Astrocyte (in vitro differentiated cells and primary cell): ENCODE data around the gene WRAP53. TPM values are rescaled to one million over a fixed set of nuclear protein-coding genes. Genes with fewer than 3 reads are reported as not detected.

Source experiments
- DNase-seq: peaks from one replicate; pipeline ENCODE4 v3.0.0-alpha.2; 2010; ENCODE audit warnings: low read depth
- FAIRE-seq: peaks from 2 replicates; lab custom pipeline; 2011; peaks lifted over from hg19 to GRCh38; lab: Jason Lieb, UNC
- H2AFZ ChIP-seq: 2 replicates; pipeline ENCODE4 v1.6.0; 2012; ENCODE audit warnings: low read depth, low read length, inconsistent platforms
- H3K27ac ChIP-seq: 2 replicates; pipeline ENCODE4 v1.5.1; 2011; ENCODE audit warnings: low read depth, low read length, inconsistent platforms
- H3K27me3 ChIP-seq: 2 replicates; pipeline ENCODE4 v1.6.0; 2011; ENCODE audit warnings: low read length, inconsistent platforms; ENCODE audit not compliant: insufficient read depth
- H3K36me3 ChIP-seq: 2 replicates; pipeline ENCODE4 v1.5.1; 2011; ENCODE audit warnings: low read length, inconsistent platforms; ENCODE audit not compliant: insufficient read depth
- H3K4me1 ChIP-seq: 2 replicates; pipeline ENCODE4 v1.5.1; 2011; ENCODE audit warnings: low read length, inconsistent platforms; ENCODE audit not compliant: insufficient read depth
- H3K4me2 ChIP-seq: 2 replicates; pipeline ENCODE4 v1.6.0; 2012; ENCODE audit warnings: low read length, inconsistent platforms
- H3K4me3 ChIP-seq: 2 replicates; pipeline ENCODE4 v1.5.1; 2011; ENCODE audit warnings: low read depth, mild to moderate bottlenecking, low read length, inconsistent platforms; ENCODE audit not compliant: insufficient read depth
- H3K79me2 ChIP-seq: 2 replicates; pipeline ENCODE4 v1.6.0; 2012; ENCODE audit warnings: mild to moderate bottlenecking, low read length, inconsistent platforms; ENCODE audit not compliant: insufficient read depth
- H3K9ac ChIP-seq: 2 replicates; pipeline ENCODE4 v1.6.0; 2012; ENCODE audit warnings: mild to moderate bottlenecking, low read length, inconsistent platforms
- H3K9me3 ChIP-seq: 2 replicates; pipeline ENCODE4 v1.5.1; 2012; ENCODE audit warnings: low read depth, mild to moderate bottlenecking, low read length, inconsistent platforms; ENCODE audit not compliant: insufficient read depth
- H4K20me1 ChIP-seq: 2 replicates; pipeline ENCODE4 v1.6.0; 2012; ENCODE audit warnings: low read length, inconsistent platforms; ENCODE audit not compliant: insufficient read depth
- H3K27ac Mint-ChIP-seq: one replicate; pipeline ENCODE4 v1.8.0; 2021; ENCODE audit warnings: mild to moderate bottlenecking, mixed read lengths; ENCODE audit not compliant: unreplicated experiment
- H3K27me3 Mint-ChIP-seq: one replicate; pipeline ENCODE4 v1.8.0; 2021; ENCODE audit warnings: low read depth, mixed read lengths; ENCODE audit not compliant: unreplicated experiment
- H3K36me3 Mint-ChIP-seq: one replicate; pipeline ENCODE4 v1.8.0; 2021; ENCODE audit warnings: low read depth, mixed read lengths; ENCODE audit not compliant: unreplicated experiment
- H3K4me1 Mint-ChIP-seq: one replicate; pipeline ENCODE4 v1.8.0; 2021; ENCODE audit warnings: low read depth, mixed read lengths; ENCODE audit not compliant: unreplicated experiment
- H3K4me3 Mint-ChIP-seq: one replicate; pipeline ENCODE4 v1.8.0; 2021; ENCODE audit warnings: mild to moderate bottlenecking, moderate library complexity, mixed read lengths; ENCODE audit not compliant: unreplicated experiment
- H3K9me3 Mint-ChIP-seq: one replicate; pipeline ENCODE4 v1.8.0; 2021; ENCODE audit warnings: mild to moderate bottlenecking, mixed read lengths; ENCODE audit not compliant: unreplicated experiment
- EZH2 ChIP-seq: IDR thresholded peaks from 2 replicates; pipeline ENCODE4 v1.6.1; 2012; ENCODE audit warnings: mild to moderate bottlenecking, low read length, inconsistent platforms; ENCODE audit not compliant: insufficient read depth
- total RNA-seq: library from RNA; stranded (reverse); gene quantifications from 2 replicates; pipeline ENCODE4 v1.2.1, GENCODE V29; 2021
- TF ChIP-seq, protein P1 (sequence below): IDR thresholded peaks from 2 replicates; pipeline ENCODE4 v1.5.1; 2011; ENCODE audit warnings: low read depth, mild to moderate bottlenecking, inconsistent platforms, low read length, moderate library complexity; ENCODE audit not compliant: insufficient read depth

Gene WRAP53
- total RNA-seq, 1 donor from 2014 or later, result 15.1 TPM

DNA sequence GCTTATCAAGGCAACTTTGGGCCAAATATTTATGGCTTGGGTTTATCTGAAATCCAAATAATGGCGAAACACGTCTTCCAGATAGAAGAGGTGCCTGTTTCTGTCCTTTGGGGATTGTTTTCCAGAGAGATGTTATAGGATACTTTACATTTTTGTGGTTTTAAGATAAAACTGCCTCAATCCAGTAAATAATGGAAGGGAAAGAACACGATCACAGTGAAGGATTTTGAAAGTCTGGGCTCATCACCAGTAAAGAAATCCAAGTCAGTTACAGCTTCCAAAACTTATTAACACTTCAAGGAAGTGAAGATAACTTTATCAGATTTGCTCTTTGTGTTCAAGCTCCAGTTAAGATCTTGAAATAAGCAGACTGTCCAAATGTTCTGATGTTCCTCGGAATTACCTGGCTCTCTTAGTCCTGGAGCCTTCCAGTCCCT lies 59.4 kb downstream of the WRAP53 start:
- peak overlapping the region; percentile 60 for H3K4me2 ChIP-seq
- no peak overlapping the region for H3K4me3 ChIP-seq
- peaks cover 30% of the 10 kb centered on the region for H3K4me1 ChIP-seq
- H3K36me3 ChIP-seq, result no peaks in the 10 kb centered on the region
- Mint-ChIP-seq H3K4me3 (no peak overlapping the region), H3K27ac (no peak overlapping the region), H3K36me3 (peaks cover 5% of the 10 kb centered on the region), H3K9me3 (peaks cover 16% of the 10 kb centered on the region), H3K27me3 (peaks cover under 1% of the 10 kb centered on the region), H3K4me1 (peaks cover 11% of the 10 kb centered on the region)
- no peaks in the 10 kb centered on the region for H3K9me3 ChIP-seq
- no peaks in the 10 kb centered on the region for H4K20me1 ChIP-seq
- no peak overlapping the region for H2AFZ ChIP-seq
- no peaks in the 10 kb centered on the region for H3K79me2 ChIP-seq
- TF ChIP-seq, protein P1, sequence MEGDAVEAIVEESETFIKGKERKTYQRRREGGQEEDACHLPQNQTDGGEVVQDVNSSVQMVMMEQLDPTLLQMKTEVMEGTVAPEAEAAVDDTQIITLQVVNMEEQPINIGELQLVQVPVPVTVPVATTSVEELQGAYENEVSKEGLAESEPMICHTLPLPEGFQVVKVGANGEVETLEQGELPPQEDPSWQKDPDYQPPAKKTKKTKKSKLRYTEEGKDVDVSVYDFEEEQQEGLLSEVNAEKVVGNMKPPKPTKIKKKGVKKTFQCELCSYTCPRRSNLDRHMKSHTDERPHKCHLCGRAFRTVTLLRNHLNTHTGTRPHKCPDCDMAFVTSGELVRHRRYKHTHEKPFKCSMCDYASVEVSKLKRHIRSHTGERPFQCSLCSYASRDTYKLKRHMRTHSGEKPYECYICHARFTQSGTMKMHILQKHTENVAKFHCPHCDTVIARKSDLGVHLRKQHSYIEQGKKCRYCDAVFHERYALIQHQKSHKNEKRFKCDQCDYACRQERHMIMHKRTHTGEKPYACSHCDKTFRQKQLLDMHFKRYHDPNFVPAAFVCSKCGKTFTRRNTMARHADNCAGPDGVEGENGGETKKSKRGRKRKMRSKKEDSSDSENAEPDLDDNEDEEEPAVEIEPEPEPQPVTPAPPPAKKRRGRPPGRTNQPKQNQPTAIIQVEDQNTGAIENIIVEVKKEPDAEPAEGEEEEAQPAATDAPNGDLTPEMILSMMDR, result no peak
- no peak for TF ChIP-seq EZH2
- peak overlapping the region; percentile 8 for H3K9ac ChIP-seq
- peak overlapping the region; percentile 31 for H3K27ac ChIP-seq
- H3K27me3 ChIP-seq, result no peaks in the 10 kb centered on the region
- FAIRE-seq, result peak; percentile 32
- DNase-seq, result peak; percentile 68

DNA sequence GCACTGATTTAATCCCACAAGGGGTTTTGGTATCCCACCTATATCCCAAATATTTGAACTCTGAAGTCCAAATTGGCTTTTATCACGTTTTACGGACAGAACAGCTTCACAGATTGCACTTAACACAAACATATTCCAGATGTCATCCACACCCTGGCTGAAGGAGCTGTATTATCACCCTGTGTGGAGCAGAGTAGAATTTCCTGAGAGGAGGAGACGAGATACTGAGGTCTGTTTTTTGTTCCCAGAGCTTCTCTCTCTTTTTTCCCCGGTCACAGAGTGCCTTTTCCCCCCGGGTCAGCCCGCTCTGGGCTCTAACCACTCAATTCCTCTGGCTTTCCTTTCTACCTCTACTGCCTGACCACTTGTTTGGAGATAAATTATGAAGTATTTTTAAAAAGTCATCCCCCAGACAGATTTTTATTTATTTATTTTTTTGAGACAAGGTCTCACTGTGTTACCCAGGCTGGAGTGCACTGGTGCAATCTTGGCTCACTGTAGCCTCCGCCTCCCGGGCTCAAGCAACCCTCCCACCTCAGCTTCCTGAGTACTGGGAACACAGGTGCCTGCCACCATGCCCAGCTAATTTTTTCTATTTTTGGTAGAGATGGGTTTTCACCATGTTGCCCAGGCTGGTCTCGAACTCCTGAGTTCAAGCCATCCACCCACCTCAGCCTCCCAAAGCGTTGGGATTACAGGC lies 59.9 kb downstream of the WRAP53 start:
- Histone ChIP-seq H3K4me3 (no peak overlapping the region), H3K4me1 (peaks cover 30% of the 10 kb centered on the region), H3K27me3 (no peaks in the 10 kb centered on the region), H3K36me3 (no peaks in the 10 kb centered on the region), H3K9me3 (no peaks in the 10 kb centered on the region), H2AFZ (no peak overlapping the region), H3K79me2 (no peaks in the 10 kb centered on the region), H3K27ac (no peak overlapping the region), H3K4me2 (peak overlapping the region; percentile 60), H4K20me1 (no peaks in the 10 kb centered on the region), H3K9ac (peak overlapping the region; percentile 8)
- TF ChIP-seq EZH2, result no peak
- TF ChIP-seq, protein P1, result no peak
- Mint-ChIP-seq H3K27me3 (peaks cover 3% of the 10 kb centered on the region), H3K9me3 (peaks cover 16% of the 10 kb centered on the region), H3K4me3 (no peak overlapping the region), H3K27ac (no peak overlapping the region), H3K4me1 (peaks cover 11% of the 10 kb centered on the region), H3K36me3 (peaks cover 7% of the 10 kb centered on the region)
- DNase-seq, result peak; percentile 14
- FAIRE-seq, result no peak

DNA sequence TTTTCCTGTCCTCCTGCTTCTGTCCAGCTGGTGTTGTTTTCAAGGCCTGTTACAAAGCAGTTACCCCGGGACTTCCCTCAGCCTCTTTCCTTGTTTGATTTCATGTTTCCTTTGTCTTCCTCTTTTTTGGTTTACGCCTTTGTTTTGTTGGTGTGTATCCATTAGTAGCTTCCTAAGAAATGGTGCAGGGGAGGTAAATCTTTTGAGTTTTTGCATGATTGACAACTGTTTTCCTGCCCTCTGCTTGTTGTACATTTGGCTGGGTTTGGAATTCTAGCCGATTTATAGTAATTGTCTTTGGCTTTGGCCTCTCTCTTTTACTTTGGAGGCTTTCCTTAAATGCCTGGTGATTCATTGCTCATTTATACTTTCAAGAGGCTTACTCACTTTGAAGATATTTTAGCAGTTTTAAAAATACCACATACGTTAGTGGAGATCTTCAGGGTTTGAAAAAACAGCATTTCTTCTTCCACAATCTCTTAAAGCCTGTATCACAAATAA lies 62.1 kb downstream of the WRAP53 start:
- Mint-ChIP-seq H3K27me3 (peaks cover 20% of the 10 kb centered on the region), H3K4me3 (peak overlapping the region; percentile 1), H3K27ac (peak overlapping the region; percentile 68), H3K36me3 (peaks cover 12% of the 10 kb centered on the region), H3K4me1 (peaks cover 11% of the 10 kb centered on the region), H3K9me3 (peaks cover 18% of the 10 kb centered on the region)
- peak overlapping the region; percentile 74 for H3K27ac ChIP-seq
- H3K36me3 ChIP-seq, result no peaks in the 10 kb centered on the region
- peak overlapping the region; percentile 54 for H3K9ac ChIP-seq
- DNase-seq (peak; percentile 90), FAIRE-seq (peak; percentile 90)
- H2AFZ ChIP-seq, result peak overlapping the region; percentile 42
- H3K9me3 ChIP-seq, result no peaks in the 10 kb centered on the region
- H3K4me1 ChIP-seq, result peaks cover 30% of the 10 kb centered on the region
- TF ChIP-seq, protein P1, result no peak
- TF ChIP-seq EZH2, result no peak
- H3K79me2 ChIP-seq, result no peaks in the 10 kb centered on the region
- no peaks in the 10 kb centered on the region for H3K27me3 ChIP-seq
- no peak overlapping the region for H3K4me3 ChIP-seq
- H3K4me2 ChIP-seq, result peak overlapping the region; percentile 78
- no peaks in the 10 kb centered on the region for H4K20me1 ChIP-seq
